GM19463 (cell line): ENCODE results near the gene POLR3GL.

Experiments used
- ATAC-seq: cut with Tn5 transposase; IDR thresholded peaks from one replicate; pipeline ENCODE4 v1.9.1; 2021; ENCODE audit warnings: mild to moderate bottlenecking, moderate library complexity; ENCODE audit not compliant: unreplicated experiment

Gene POLR3GL

GRCh38 chr1:145991735-145992412, 27.4 kb downstream of the POLR3GL start:
- ATAC-seq, result no peak

DNA sequence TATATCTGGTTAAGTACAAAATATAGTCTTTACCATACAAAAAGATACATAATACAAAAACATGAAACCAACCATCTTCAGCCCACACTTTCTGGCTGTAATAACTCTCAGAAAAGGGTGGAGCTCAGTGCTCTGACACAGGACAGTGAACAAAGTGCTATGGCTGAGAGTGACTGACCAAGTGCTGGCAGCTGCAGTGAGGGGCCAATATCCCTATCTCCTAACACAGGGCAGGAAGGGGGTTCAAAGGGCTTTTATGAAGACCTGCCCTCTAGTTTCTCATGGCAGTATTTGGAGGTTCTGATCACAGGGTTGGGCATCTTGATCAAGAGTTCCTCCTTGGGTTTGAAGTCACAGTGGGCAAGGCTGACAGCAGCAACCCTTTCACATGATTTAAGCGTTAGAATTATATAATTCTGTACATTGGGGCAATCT, 28.0 kb downstream of the POLR3GL start:
- ATAC-seq, result no peak

DNA sequence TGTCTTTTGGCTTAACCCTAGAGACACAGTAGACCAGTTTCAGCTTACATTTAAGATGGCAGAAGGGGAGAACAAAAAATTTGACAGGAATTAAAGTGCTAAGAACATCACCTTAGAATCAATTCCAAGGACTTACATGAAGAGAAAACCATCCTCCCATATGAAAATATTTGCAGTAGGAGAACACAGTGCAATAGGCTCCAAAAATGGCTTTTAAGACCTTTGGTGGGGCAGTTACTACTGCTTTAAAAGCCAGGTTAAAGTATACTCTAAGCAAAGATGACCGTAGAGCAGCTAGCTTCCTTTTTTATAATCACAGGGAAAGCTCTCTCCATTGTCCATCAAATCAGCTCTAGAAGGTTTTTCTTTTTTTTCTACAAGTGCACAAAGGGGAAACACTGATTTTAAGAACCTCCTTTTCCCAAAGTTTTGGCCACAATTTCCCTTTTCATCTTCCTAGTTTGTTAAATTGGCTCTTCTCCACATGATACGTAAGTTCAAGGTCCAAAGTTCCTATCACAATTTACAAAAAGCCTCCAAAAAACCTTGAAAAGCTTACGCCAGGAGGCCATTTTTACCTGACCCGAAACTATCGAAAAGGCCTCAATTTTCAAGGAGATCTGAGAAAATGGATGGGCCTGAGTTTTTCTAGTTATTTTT, 28.6 kb downstream of the POLR3GL start:
- ATAC-seq, result no peak

- ATAC-seq, result no peak
Measured at GRCh38 chr1:145993618-145994390, 29.3 kb downstream of the POLR3GL start.

DNA sequence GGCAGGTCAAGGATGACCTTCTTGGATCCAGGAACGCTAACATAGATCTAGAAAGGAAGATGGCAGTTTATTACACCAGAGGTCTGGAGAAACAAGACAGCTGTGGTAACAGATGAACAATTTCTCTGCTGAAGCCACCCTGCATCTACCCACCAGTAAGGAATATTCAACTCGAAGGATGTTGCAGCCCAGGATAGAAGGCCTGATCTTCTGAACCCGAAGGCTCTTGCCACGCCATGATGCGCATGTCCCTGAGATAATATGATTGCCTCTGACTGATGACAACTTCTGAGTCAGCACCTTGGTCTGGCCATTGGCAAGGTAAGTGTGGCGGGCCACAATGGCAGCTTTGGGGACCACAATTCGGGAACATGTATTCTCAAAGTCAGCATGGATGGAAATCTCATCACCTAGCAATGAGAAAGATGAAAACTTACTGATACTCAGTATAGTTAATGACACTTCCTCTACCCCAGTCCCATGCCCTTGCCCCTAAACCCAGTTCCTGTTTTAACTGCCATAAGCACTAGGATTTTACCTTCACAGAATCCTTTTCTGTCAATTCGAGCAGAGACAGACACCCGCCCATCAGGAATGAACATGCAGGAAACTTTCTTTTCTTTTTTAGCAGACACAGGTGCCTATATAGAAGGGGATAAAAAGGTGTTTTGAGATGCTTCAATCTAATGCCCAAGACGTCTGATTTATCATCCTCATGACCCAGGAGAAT, 30.1 kb downstream of the POLR3GL start:
- no peak for ATAC-seq

DNA sequence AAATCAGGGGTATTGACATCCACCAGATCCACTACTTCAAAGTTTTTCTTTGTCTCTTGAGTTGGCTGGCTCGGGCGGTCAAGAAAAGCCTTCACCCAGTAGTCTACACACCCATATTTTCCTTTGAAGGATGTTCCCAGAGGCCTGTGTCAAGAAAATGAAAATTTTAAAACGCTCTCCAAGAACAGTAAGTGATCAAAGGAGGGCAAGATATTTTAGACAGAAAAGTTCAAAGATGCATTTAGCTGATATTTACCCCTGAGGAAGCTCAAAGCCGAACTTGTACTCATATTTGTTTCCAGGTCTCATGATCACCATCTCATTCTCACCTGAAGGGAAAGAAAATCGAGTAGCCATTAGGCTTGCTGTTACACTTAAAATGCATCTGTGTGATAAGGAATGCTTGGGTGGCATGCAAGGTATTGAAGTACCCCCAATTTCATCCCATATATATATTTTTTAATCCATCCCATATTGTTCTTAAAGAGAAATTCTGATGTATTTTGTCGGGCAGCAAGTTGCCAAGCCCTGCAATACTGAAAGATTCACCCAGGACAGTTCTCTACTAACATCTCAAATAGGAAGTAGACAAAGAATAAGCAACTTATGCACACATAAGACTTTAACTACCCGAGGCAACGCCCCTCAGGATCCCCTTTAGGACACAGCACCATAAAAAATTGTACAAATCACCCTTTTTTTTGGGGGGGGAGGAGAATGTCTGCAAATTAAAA, 30.8 kb downstream of the POLR3GL start:
- ATAC-seq, result no peak

- ATAC-seq, result no peak
Measured at GRCh38 chr1:145995964-145996432, 31.5 kb downstream of the POLR3GL start.

- ATAC-seq, result peak; percentile 97
Measured at GRCh38 chr1:145996433-145997015, 32.0 kb downstream of the POLR3GL start, which contains the start of gene TXNIP. Gene TXNIP (minus strand): TSS chr1:145996579. CDS start chr1:145996266, 313 bp downstream.

DNA sequence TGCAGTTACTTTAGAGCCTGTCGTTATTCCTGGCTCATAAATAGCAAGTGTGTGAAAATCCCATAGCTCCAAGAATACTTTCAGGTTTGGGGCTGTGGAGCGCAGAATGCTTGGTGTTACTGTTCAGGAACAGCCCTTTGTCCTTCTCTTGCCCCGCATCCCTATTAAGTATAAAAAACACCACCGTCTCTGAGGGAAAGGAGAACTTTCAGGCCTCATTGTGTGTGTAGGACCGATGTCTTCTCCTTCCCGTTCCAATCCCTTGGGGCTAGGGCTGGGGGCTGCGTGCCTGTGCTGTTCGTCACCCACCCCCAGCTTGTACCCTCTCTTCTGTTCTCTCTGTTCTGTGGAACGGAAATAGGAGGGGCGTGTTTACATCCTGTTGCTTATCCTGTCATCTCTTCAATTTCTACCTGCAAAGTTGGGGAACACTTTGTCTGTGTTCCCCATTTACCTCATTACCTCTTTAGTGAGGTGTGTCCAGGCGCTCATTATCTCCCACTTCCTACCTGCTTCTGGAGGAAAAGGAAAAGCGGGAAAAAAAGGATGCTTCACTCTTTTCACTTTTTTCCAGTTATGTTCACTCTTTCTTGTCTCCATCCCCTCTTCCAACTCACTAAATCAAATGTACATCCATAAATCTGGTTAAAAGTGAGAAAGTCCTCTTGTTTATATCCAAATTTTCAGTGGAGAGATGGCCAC, 32.7 kb downstream of the POLR3GL start:
- no peak for ATAC-seq

DNA sequence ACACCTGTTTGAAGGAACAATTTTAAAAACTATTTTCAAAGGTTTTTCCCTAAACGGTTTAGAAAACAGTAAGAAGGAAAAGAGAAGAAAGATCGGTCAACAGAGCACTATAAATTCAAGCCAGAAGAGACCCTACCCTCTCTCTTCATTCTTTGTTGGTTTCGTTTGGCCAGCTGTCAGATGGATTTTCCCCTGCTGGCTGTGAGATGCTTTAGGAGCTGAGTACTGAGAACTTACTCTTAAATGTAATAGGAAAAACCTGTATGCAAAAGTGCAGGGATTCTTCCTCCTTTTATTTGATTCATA, 33.2 kb downstream of the POLR3GL start:
- no peak for ATAC-seq

DNA sequence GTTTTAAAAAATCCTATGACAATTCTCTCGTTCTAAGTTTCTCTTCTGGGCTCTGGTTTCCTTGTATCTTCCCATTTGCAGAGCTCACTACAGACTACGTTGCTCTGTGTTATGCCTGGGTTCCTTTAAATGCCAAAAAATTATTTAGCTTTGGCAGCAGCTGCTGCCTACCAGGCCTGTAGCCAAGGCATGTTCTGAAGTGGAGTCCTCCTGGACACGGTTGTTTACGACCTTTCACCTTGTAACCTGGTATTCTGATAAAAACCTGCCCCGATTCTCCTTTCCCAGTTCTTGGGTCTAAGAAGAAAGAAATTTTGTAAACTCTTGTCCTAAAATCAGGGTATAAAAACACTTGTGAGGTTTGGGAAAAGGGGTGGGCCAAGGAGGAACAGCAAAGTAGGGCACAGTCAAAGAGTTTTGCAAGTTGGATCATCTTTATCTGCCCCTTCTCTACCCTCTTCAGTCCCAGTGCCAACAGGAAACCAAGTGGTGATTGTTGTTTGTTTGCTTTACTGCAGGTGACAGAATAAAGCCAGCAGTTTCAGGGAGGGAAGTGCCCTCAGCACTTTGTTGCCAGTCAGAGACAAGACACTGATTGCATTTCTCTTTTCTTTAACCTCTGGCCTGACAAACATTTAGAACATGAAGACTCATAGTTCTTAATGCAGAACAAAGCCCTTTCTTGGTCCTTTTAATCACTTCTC, 35.0 kb downstream of the POLR3GL start:
- ATAC-seq, result no peak

- no peak for ATAC-seq
Measured at GRCh38 chr1:146001709-146002108, 37.2 kb downstream of the POLR3GL start.

DNA sequence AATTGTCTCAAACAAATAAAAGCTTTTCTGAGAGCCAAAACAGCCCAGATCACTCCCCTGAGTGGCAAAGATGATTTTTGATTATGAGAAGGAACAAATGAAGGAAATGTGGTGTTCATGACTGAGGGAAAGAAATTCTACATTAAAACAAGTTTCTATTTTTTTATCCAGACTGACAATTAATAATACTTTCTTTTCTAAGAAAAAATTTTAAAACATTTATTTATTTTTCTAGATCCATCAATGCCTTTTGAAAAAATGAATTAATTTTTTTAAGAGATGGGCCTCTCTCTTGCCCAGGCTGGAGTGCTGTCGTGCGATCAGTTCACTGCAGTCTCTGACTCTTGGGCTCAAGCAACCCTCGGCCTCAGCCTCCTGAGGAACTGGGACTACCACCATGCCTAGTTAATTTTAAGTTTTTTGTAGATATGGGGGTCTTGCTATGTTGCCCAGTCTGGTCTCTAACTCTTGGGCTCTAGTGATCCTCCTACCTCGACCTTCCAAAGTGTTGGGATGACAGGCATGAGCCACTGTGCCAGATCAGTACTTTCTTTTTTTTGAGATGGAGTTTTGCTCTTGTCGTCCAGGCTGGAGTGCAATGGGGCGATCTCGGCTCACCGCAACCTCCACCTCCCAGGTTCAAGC, 43.1 kb downstream of the POLR3GL start:
- no peak for ATAC-seq

DNA sequence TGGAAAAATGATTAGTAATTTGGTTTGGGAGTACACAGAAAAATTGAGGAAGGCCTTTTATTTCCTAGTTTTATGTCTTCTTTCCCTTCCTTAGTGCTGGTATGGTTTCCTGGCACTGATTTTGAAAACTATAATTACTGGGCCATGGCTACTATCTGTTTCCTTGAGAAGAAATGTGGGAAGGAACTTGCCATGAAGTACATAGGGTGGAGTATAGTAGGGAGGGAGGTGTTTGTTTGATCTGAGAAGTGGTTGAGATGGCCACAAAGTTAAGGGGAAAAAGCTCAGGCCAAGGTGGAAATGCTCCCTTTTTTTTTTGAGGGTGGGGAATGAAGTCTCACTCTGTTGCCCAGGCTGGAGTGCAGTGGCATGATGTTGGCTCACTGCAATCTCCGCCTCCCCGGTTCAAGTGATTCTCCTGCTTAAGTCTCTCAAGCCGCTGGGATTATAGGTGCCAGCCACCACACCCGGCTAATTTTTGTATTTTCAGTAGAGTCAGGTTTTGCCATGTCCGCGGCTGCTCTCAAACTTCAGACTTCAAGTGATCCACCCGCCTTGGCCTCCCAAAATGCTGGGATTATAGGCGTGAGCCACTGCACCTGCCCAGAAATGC, 45.7 kb downstream of the POLR3GL start:
- ATAC-seq, result no peak

- no peak for ATAC-seq
Measured at GRCh38 chr1:146012703-146013558, 48.4 kb downstream of the POLR3GL start.

- no peak for ATAC-seq
Measured at GRCh38 chr1:146013559-146013922, 49.1 kb downstream of the POLR3GL start.

DNA sequence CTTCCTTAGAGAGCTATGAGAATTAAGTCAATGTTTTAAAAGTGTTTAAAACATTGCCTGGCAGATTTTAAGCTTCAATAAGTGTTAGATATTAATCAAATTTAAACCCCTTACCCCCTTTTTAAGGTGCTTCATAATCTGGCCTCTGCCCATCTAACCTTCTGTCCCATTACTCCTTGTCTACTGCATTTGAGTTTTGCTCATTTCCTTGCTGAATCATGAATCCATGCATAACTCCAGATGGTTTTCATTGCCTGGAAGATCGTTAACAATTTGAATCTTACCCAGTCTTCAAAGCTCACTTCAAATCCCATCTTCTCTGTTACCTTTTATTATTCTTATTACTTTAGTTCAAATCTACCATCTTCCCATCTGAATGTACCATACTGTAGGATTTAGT, 52.4 kb downstream of the POLR3GL start:
- no peak for ATAC-seq
